Cardiac muscle cell (in vitro differentiated cells and primary cell): Measurements from ENCODE around the gene PNPLA7. TPM values are rescaled to one million over a fixed set of nuclear protein-coding genes. Genes with fewer than 3 reads are reported as not detected.

Source experiments
- DNase-seq, 2 donors: peaks; one replicate each; pipeline versions ENCODE4 v3.0.0 to v3.0.0-alpha.2; 2010 to 2017; ENCODE audit warnings: low read depth in 1 of 2, low spot score in 1 of 2
- H3K27ac ChIP-seq: fragments of 200-600 bp; sonication (generic); 2 replicates; pipeline ENCODE4 v1.5.1; 2016
- H3K27me3 ChIP-seq: fragments of 200-600 bp; sonication (generic); 2 replicates; pipeline ENCODE4 v1.6.0; 2016; ENCODE audit warnings: control low read depth
- H3K36me3 ChIP-seq: fragments of 200-600 bp; sonication (generic); 2 replicates; pipeline ENCODE4 v1.5.1; 2016; ENCODE audit warnings: control low read depth
- H3K4me1 ChIP-seq: fragments of 200-600 bp; sonication (generic); 2 replicates; pipeline ENCODE4 v1.8.1; 2017; ENCODE audit warnings: low read depth, mild to moderate bottlenecking, mixed run types
- H3K4me3 ChIP-seq: fragments of 200-600 bp; sonication (generic); 2 replicates; pipeline ENCODE4 v1.5.1; 2016; ENCODE audit warnings: mild to moderate bottlenecking
- H3K9me3 ChIP-seq: fragments of 200-600 bp; sonication (generic); 2 replicates; pipeline ENCODE4 v1.5.1; 2017; ENCODE audit warnings: low read depth, mild to moderate bottlenecking, control low read depth
- polyA plus RNA-seq: library from polyadenylated mRNA; unstranded; fragments of >200 nt; fragmentation: Nextera tagmentation; extraction: Ambion mirVana; gene quantifications from 2 replicates; pipeline ENCODE4 v1.2.1, GENCODE V29; 2016
- total RNA-seq: library from RNA; depleted of rRNA; stranded (reverse); fragments of >200 nt; gene quantifications from 2 replicates; pipeline ENCODE4 v1.2.3, GENCODE V29; 2016
- TF ChIP-seq, protein P1 (sequence below): IDR thresholded peaks from 2 replicates; pipeline ENCODE4 v1.5.1; 2012; ENCODE audit warnings: low read depth, mild to moderate bottlenecking, low read length

PNPLA7 gene
- total and polyA plus RNA-seq, 2 experiments from 2014 or later = 1.4 to 3.6 TPM

DNA sequence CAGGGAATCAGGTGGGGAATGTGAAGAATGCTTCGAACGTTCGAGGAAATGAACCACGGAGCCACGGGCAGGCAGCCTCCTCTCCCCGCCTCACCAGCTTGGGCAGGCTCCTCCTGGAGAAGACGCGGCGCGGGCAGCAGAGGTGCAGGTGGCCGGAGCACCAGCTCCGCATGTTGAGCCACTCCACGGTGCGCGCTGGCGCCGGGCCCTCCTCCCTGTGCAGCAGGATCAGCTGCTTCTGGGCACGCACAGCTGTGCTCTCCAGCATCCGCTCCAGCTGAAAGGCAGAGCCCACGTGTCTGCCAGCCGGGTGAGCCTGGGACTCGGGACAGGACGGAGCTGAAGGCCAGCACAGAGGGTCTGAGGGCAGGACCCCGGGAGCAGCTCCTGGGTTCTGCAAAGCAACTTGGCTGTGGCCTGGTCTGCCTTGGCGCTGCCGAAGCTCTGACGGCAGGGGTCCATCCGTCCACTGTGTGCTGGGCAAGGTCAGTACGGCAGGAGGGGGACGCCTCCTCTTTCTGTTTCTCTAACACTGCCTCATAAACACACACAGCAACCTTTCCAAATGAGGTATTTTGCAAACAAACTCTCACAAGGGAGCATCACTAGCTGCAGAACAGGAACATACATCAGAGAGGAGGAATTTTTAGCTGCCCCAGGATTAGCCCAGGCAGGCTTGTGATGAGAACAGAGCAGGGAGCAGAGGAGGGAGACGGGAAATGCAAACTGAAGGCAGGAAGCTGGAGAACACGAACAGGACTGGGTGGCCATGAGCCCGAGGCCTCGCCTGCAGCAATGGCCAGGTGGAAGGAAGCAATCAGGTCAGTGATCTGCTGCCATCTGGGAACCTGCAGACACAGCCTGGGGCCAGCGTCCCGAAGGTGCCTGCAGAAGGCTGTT is 71.0 kb downstream of the PNPLA7 start:
- Histone ChIP-seq H3K27me3 (no peaks in the 10 kb centered on the region), H3K4me3 (no peak overlapping the region), H3K36me3 (no peaks in the 10 kb centered on the region), H3K27ac (no peak overlapping the region), H3K9me3 (no peaks in the 10 kb centered on the region), H3K4me1 (no peaks in the 10 kb centered on the region)
- TF ChIP-seq, protein P1, sequence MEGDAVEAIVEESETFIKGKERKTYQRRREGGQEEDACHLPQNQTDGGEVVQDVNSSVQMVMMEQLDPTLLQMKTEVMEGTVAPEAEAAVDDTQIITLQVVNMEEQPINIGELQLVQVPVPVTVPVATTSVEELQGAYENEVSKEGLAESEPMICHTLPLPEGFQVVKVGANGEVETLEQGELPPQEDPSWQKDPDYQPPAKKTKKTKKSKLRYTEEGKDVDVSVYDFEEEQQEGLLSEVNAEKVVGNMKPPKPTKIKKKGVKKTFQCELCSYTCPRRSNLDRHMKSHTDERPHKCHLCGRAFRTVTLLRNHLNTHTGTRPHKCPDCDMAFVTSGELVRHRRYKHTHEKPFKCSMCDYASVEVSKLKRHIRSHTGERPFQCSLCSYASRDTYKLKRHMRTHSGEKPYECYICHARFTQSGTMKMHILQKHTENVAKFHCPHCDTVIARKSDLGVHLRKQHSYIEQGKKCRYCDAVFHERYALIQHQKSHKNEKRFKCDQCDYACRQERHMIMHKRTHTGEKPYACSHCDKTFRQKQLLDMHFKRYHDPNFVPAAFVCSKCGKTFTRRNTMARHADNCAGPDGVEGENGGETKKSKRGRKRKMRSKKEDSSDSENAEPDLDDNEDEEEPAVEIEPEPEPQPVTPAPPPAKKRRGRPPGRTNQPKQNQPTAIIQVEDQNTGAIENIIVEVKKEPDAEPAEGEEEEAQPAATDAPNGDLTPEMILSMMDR = no peak
- no peak for DNase-seq

DNA sequence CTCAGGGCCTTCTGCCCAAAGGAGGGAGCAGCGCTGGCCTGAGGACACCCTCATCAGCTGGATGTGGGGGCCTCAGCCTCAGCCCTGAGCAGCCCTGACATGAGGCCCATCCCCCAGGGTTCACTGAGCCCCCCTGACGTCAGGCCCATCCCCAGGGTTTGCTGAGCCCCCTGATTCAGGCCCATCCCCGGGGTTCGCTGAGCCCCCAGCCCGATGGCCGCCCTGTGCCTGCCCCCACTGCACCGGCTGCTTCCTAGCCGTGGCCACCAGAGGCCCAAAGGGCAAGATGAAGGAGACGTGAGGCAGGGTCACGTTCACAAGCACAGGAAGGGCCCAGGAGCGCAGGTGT is 71.6 kb downstream of the PNPLA7 start:
- Histone ChIP-seq H3K27ac (no peak overlapping the region), H3K36me3 (no peaks in the 10 kb centered on the region), H3K27me3 (no peaks in the 10 kb centered on the region), H3K9me3 (no peaks in the 10 kb centered on the region), H3K4me3 (no peak overlapping the region), H3K4me1 (no peaks in the 10 kb centered on the region)
- TF ChIP-seq, protein P1 = no peak
- no peak for DNase-seq

DNA sequence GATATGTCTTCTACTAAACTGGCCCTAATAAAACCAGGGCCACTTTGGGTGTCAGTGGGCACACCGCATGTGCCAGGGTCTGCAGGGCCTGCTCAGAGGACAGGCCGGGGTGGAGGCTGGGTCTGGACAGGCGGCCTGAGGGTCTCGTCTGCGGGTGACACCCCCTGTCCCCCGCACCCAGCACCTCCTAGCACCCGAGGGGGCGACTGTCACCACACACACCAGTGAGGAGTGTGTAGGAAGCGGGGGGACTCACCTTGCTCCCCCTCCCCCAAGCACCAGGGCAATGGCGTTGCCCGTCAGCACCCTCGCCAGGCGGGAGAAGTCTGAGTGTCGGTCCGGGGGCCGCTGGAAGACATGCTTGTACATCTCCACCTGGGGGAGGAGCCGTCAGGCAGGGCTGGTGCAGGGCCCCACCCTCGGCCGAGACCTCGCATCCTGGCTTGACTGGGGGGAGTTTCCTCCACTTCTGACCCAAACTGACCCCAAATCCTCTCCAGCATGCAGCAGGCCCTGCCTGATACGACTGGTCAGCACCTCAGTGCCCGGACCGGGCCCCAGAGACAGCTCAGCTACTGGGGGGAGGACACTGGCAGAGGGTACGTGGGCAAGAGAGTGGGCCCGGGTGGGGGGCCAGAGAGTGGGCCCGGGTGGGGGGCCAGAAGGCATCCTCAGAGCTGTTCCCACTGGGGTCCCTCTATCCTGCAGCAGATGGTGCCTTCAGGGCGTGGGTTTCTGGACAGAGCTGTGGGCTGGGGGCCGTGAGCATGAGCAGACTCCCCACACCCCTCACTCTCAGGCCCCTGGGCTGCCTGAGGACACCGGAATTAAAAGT is 72.2 kb downstream of the PNPLA7 start:
- TF ChIP-seq, protein P1 = no peak
- DNase-seq = no peak
- H3K9me3 ChIP-seq = no peaks in the 10 kb centered on the region

DNA sequence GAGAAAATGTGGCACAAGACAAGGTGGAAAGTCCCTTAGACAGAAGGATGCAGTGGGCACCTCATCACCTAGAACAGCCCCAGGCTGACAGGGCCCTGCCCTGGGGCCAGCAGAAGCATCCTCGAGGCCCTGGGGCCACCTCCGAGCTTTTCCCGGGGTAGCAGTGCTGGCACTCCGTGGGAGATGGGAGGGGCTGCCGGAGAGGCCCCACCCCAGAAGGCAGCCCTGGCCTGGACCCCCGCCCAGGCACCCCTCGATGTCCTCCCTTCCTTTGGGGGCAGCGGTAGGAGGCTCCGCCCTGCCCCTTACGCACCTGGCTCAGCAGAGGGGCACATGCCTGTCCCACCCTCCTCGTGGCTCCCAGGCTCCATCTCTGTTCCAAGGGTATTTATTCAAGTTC is 73.3 kb downstream of the PNPLA7 start:
- TF ChIP-seq, protein P1 = no peak
- DNase-seq = no peak
- Histone ChIP-seq H3K36me3 (no peaks in the 10 kb centered on the region), H3K27ac (no peak overlapping the region), H3K27me3 (no peaks in the 10 kb centered on the region), H3K4me3 (no peak overlapping the region), H3K4me1 (no peaks in the 10 kb centered on the region), H3K9me3 (no peaks in the 10 kb centered on the region)

More for the DNA sequence above, 72.2 kb downstream of the PNPLA7 start:
- no peaks in the 10 kb centered on the region for H3K27me3 ChIP-seq
- no peak overlapping the region for H3K27ac ChIP-seq
- no peaks in the 10 kb centered on the region for H3K36me3 ChIP-seq
- H3K4me1 ChIP-seq = no peaks in the 10 kb centered on the region
- H3K4me3 ChIP-seq = no peak overlapping the region

DNA sequence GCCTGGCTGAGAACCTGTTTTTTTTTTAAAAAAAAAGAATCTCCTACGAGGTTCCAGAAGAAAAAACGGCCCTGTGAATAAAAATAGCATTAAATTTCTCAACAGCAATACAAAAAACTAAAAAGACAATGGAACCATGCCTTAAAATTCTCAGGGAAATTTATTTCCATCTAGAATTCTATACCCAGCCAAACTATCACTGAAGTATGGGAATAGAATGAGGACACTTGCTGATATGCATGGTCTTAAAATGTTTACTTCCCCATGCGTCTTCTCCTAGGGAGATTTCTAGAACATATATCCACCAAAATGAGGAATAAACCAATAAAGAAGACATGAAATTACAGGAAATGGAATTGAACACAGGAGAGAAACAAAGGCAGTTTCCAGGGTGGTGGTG is 74.5 kb downstream of the PNPLA7 start:
- no peak overlapping the region for H3K4me3 ChIP-seq
- no peaks in the 10 kb centered on the region for H3K9me3 ChIP-seq
- no peaks in the 10 kb centered on the region for H3K36me3 ChIP-seq
- no peak overlapping the region for H3K27ac ChIP-seq
- no peaks in the 10 kb centered on the region for H3K4me1 ChIP-seq
- H3K27me3 ChIP-seq = no peaks in the 10 kb centered on the region
- TF ChIP-seq, protein P1 = no peak
- DNase-seq = no peak
